HepG2 (cell line): ENCODE measurements around the gene MSI2. TPM values are rescaled to one million over a fixed set of nuclear protein-coding genes. Genes with fewer than 3 reads are reported as not detected.

Source experiments
- ATAD3A ChIP-seq: sonication (generic); formaldehyde crosslinking; IDR thresholded peaks from 2 replicates; pipeline ENCODE4 v1.4.0; 2020; ENCODE audit warnings: missing genetic modification reagents
- CENPT ChIP-seq: sonication (generic); formaldehyde crosslinking; IDR thresholded peaks from 2 replicates; pipeline ENCODE4 v1.8.0; 2022; ENCODE audit warnings: low read depth, mild to moderate bottlenecking, moderate library complexity, missing genetic modification reagents
- MAZ ChIP-seq, 2 experiments: sonication (generic) in 1 of 2; formaldehyde crosslinking in 1 of 2; IDR thresholded peaks; 2 replicates each; pipeline versions ENCODE4 v1.5.0 to v1.6.1; 2012 to 2020; ENCODE audit warnings: low read depth in 2 of 2, mild to moderate bottlenecking in 2 of 2, borderline replicate concordance in 1 of 2, improper control_type of control experiment in 1 of 2, low read length in 1 of 2, missing genetic modification reagents in 1 of 2, moderate library complexity in 1 of 2
- MTA1 ChIP-seq: sonication (generic); formaldehyde crosslinking; IDR thresholded peaks from 2 replicates; pipeline ENCODE4 v1.4.0; 2020; ENCODE audit warnings: missing genetic modification reagents, mild to moderate bottlenecking, borderline replicate concordance
- SMARCC2 ChIP-seq: fragments of 450-650 bp; IDR thresholded peaks from 2 replicates; pipeline ENCODE4 v1.6.1; 2017; ENCODE audit warnings: antibody characterized with exemption, mild to moderate bottlenecking
- ZNF251 ChIP-seq: sonication (generic); formaldehyde crosslinking; IDR thresholded peaks from 2 replicates; pipeline ENCODE4 v1.9.0; 2021; ENCODE audit warnings: mild to moderate bottlenecking, missing genetic modification reagents
- ZNF619 ChIP-seq: sonication (generic); formaldehyde crosslinking; IDR thresholded peaks from 2 replicates; pipeline ENCODE4 v1.4.0; 2020; ENCODE audit warnings: mild to moderate bottlenecking, missing genetic modification reagents
- polyA plus RNA-seq, 8 experiments: library from polyadenylated mRNA; depleted of rRNA in 3 of 8; stranded (reverse) in 7 of 8; unstranded in 1 of 8; fragments of >200 nt; fragmentation: Illumina TruSeq in 4 of 8; extraction: Trizol in 4 of 8; gene quantifications; 2 replicates each; pipeline versions ENCODE4 v1.2.1 to v1.2.3, GENCODE V29; 2011 to 2016; ENCODE audit warnings: low read depth in 4 of 8, missing spikeins in 1 of 8, mixed read lengths in 1 of 8; ENCODE audit not compliant: insufficient read depth in 1 of 8
- total RNA-seq, 5 experiments: library from RNA; depleted of rRNA; stranded (reverse); fragments of >200 nt; fragmentation: Illumina TruSeq; extraction: Trizol; gene quantifications; 2 replicates each; pipeline ENCODE4 v1.2.3, GENCODE V29; 2016; ENCODE audit warnings: low read depth in 1 of 5
- TF ChIP-seq, protein P1 (sequence below): sonication (generic); formaldehyde crosslinking; IDR thresholded peaks from one replicate; pipeline ENCODE4 v1.5.1; 2020; ENCODE audit warnings: mild to moderate bottlenecking, missing genetic modification reagents; ENCODE audit errors: not compliant biosample characterization
- TF ChIP-seq, protein P2 (sequence below): sonication (generic); formaldehyde crosslinking; conservative IDR thresholded peaks from 2 replicates; pipeline ENCODE4 v1.8.0; 2022; ENCODE audit warnings: missing genetic modification reagents
- TF ChIP-seq, protein P3 (sequence below): sonication (generic); formaldehyde crosslinking; IDR thresholded peaks from 2 replicates; pipeline ENCODE4 v1.4.0; 2020; ENCODE audit warnings: mild to moderate bottlenecking, missing genetic modification reagents, borderline replicate concordance
- TF ChIP-seq, protein P4 (sequence below): IDR thresholded peaks from 2 replicates; pipeline ENCODE4 v1.6.1; 2016; ENCODE audit warnings: control low read depth

MSI2 gene
- total and polyA plus RNA-seq, 2 of the 13 experiments (the other 11 are each of a cell fraction or from before 2014, with no cell fraction given), result 77.5 to 78.4 TPM

DNA sequence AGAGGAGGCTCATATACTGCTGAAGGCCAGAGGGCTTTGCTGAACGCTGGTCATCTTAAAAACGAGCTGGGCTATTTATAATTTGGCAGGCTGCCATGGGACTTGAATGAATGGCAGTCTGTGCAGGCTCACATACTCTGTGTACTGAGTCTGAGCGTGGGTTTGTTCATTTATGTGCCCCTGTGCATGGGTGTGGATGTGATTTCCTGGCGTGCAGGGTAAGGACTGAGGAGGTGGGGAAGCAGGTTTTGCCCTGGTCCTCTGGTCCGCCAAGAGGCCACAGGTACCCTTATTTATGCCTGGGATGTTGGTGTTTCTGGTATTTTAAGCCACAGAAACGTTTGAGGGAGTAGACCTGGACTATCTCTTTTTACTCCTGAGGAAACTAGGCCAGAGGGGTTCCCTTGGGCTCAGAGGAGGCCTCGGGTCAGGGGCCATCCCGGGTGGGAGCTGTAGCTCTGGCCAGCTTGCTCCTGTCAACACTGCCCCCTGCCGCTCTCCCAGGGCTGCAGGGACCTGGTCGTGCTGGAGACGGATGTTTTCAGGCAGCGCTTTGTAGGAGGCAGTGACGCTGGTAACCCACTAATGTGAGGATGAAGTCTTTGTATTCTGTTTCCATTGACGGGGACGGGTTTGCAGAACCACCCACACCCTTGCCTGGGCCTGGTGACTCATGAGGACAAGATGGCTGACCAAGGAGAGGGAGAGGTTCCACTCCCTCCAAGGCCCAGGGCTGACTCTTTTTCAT lies 184.4 kb downstream of the MSI2 start (continued):
- TF ChIP-seq, protein P1, sequence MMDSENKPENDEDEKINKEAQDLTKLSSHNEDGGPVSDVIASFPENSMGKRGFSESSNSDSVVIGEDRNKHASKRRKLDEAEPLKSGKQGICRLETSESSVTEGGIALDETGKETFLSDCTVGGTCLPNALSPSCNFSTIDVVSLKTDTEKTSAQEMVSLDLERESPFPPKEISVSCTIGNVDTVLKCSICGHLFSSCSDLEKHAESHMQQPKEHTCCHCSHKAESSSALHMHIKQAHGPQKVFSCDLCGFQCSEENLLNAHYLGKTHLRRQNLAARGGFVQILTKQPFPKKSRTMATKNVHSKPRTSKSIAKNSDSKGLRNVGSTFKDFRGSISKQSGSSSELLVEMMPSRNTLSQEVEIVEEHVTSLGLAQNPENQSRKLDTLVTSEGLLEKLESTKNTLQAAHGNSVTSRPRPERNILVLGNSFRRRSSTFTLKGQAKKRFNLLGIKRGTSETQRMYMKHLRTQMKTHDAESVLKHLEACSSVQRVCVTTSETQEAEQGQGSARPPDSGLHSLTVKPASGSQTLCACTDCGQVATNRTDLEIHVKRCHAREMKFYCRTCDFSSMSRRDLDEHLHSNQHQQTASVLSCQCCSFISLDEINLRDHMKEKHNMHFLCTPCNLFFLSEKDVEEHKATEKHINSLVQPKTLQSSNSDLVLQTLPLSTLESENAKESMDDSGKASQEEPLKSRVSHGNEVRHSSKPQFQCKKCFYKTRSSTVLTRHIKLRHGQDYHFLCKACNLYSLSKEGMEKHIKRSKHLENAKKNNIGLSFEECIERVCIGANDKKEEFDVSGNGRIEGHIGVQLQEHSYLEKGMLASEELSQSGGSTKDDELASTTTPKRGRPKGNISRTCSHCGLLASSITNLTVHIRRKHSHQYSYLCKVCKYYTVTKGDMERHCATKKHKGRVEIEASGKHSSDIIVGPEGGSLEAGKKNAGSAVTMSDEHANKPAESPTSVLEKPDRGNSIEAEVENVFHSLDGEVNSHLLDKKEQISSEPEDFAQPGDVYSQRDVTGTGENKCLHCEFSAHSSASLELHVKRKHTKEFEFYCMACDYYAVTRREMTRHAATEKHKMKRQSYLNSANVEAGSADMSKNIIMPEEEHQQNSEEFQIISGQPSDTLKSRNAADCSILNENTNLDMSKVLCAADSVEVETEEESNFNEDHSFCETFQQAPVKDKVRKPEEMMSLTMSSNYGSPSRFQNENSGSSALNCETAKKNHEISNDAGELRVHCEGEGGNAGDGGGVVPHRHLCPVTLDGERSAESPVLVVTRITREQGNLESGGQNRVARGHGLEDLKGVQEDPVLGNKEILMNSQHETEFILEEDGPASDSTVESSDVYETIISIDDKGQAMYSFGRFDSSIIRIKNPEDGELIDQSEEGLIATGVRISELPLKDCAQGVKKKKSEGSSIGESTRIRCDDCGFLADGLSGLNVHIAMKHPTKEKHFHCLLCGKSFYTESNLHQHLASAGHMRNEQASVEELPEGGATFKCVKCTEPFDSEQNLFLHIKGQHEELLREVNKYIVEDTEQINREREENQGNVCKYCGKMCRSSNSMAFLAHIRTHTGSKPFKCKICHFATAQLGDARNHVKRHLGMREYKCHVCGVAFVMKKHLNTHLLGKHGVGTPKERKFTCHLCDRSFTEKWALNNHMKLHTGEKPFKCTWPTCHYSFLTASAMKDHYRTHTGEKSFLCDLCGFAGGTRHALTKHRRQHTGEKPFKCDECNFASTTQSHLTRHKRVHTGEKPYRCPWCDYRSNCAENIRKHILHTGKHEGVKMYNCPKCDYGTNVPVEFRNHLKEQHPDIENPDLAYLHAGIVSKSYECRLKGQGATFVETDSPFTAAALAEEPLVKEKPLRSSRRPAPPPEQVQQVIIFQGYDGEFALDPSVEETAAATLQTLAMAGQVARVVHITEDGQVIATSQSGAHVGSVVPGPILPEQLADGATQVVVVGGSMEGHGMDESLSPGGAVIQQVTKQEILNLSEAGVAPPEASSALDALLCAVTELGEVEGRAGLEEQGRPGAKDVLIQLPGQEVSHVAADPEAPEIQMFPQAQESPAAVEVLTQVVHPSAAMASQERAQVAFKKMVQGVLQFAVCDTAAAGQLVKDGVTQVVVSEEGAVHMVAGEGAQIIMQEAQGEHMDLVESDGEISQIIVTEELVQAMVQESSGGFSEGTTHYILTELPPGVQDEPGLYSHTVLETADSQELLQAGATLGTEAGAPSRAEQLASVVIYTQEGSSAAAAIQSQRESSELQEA, result no peak
- TF ChIP-seq, protein P2, sequence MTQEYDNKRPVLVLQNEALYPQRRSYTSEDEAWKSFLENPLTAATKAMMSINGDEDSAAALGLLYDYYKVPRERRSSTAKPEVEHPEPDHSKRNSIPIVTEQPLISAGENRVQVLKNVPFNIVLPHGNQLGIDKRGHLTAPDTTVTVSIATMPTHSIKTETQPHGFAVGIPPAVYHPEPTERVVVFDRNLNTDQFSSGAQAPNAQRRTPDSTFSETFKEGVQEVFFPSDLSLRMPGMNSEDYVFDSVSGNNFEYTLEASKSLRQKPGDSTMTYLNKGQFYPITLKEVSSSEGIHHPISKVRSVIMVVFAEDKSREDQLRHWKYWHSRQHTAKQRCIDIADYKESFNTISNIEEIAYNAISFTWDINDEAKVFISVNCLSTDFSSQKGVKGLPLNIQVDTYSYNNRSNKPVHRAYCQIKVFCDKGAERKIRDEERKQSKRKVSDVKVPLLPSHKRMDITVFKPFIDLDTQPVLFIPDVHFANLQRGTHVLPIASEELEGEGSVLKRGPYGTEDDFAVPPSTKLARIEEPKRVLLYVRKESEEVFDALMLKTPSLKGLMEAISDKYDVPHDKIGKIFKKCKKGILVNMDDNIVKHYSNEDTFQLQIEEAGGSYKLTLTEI, result no peak
- TF ChIP-seq MTA1 (CRISPR knock-in tag) (no peak; the same call in 1 of the 2 replicates), ATAD3A (no peak), ZNF251 (CRISPR knock-in tag) (no peak), MAZ (IDR thresholded peaks at IDR 0.05; ENCODE audit: borderline replicate concordance, low read depth, low read length) (no peak), MAZ (CRISPR knock-in tag; IDR thresholded peaks at IDR 0.05; ENCODE audit: low read depth) (no peak), ZNF619 (CRISPR knock-in tag) (peak; percentile 24; the same call in 1 of the 2 replicates), SMARCC2 (no peak), CENPT (no peak; the same call in 1 of the 2 replicates)
- TF ChIP-seq, protein P3, sequence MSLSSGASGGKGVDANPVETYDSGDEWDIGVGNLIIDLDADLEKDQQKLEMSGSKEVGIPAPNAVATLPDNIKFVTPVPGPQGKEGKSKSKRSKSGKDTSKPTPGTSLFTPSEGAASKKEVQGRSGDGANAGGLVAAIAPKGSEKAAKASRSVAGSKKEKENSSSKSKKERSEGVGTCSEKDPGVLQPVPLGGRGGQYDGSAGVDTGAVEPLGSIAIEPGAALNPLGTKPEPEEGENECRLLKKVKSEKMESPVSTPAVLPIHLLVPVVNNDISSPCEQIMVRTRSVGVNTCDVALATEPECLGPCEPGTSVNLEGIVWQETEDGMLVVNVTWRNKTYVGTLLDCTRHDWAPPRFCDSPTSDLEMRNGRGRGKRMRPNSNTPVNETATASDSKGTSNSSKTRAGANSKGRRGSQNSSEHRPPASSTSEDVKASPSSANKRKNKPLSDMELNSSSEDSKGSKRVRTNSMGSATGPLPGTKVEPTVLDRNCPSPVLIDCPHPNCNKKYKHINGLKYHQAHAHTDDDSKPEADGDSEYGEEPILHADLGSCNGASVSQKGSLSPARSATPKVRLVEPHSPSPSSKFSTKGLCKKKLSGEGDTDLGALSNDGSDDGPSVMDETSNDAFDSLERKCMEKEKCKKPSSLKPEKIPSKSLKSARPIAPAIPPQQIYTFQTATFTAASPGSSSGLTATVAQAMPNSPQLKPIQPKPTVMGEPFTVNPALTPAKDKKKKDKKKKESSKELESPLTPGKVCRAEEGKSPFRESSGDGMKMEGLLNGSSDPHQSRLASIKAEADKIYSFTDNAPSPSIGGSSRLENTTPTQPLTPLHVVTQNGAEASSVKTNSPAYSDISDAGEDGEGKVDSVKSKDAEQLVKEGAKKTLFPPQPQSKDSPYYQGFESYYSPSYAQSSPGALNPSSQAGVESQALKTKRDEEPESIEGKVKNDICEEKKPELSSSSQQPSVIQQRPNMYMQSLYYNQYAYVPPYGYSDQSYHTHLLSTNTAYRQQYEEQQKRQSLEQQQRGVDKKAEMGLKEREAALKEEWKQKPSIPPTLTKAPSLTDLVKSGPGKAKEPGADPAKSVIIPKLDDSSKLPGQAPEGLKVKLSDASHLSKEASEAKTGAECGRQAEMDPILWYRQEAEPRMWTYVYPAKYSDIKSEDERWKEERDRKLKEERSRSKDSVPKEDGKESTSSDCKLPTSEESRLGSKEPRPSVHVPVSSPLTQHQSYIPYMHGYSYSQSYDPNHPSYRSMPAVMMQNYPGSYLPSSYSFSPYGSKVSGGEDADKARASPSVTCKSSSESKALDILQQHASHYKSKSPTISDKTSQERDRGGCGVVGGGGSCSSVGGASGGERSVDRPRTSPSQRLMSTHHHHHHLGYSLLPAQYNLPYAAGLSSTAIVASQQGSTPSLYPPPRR (CRISPR knock-in tag), result no peak
- TF ChIP-seq, protein P4, sequence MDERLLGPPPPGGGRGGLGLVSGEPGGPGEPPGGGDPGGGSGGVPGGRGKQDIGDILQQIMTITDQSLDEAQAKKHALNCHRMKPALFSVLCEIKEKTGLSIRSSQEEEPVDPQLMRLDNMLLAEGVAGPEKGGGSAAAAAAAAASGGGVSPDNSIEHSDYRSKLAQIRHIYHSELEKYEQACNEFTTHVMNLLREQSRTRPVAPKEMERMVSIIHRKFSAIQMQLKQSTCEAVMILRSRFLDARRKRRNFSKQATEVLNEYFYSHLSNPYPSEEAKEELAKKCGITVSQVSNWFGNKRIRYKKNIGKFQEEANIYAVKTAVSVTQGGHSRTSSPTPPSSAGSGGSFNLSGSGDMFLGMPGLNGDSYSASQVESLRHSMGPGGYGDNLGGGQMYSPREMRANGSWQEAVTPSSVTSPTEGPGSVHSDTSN (CRISPR knock-in tag), result no peak
